B cell (primary cell): ENCODE results near the gene MAMLD1. TPM values are rescaled to one million over a fixed set of nuclear protein-coding genes. Genes with fewer than 3 reads are reported as not detected.

Experiments used
- ATAC-seq: fragments of 200-7000 bp; cut with Tn5 transposase; one replicate; pipeline ENCODE4 v1.10.0; 2021; ENCODE audit warnings: low read depth, mild to moderate bottlenecking, moderate number of reproducible peaks, moderate library complexity
- CTCF ChIA-PET: fragments of 350-600 bp; sonication (Branson Sonifier 250); formaldehyde crosslinking; loops from one replicate; lab custom pipeline; 2021; ENCODE audit warnings: antibody characterized with exemption, inconsistent platforms; lab: Charles Lee
- POLR2A ChIA-PET: fragments of 350-600 bp; sonication (Branson Sonifier 250); formaldehyde crosslinking; loops from one replicate; lab custom pipeline; 2021; ENCODE audit warnings: antibody characterized with exemption; lab: Charles Lee
- DNase-seq: peaks from one replicate; pipeline ENCODE4 v3.0.0; 2013
- H2AFZ ChIP-seq: 2 replicates; pipeline ENCODE4 v1.6.1; 2012; ENCODE audit warnings: mild to moderate bottlenecking, low read depth, low read length; ENCODE audit not compliant: insufficient read depth, poor library complexity, severe bottlenecking
- H3K27ac ChIP-seq, 2 donors: 1 replicate in 1 of 2; 2 replicates in 1 of 2; pipeline ENCODE4 v1.5.1; 2012 to 2013; ENCODE audit warnings: low read length in 2 of 2, mild to moderate bottlenecking in 2 of 2, moderate library complexity in 1 of 2
- H3K27me3 ChIP-seq, 4 experiments: fragments of 200-600 bp in 1 of 4; sonication (generic) in 1 of 4; replicated peaks in 1 of 4; 1 replicate in 2 of 4; 2 replicates in 2 of 4; pipeline versions ENCODE4 v1.6.1 to v1.7.0; 2013 to 2016; ENCODE audit warnings: low read length in 3 of 4, mild to moderate bottlenecking in 2 of 4, mixed read lengths in 1 of 4, moderate library complexity in 1 of 4; ENCODE audit not compliant: insufficient read depth in 4 of 4, control insufficient read depth in 3 of 4; ENCODE audit errors: control extremely low read depth in 1 of 4
- H3K36me3 ChIP-seq, 2 experiments: replicated peaks in 1 of 2; 1 replicate in 1 of 2; 2 replicates in 1 of 2; pipeline versions ENCODE4 v1.6.1 to v1.7.1; 2013; ENCODE audit warnings: low read length in 1 of 2; ENCODE audit not compliant: insufficient read depth in 2 of 2, control insufficient read depth in 1 of 2; ENCODE audit errors: control extremely low read depth in 1 of 2, extremely low read depth in 1 of 2
- H3K4me1 ChIP-seq, 2 donors: fragments of 200-600 bp in 1 of 2; sonication (generic) in 1 of 2; 1 replicate in 1 of 2; 2 replicates in 1 of 2; pipeline versions ENCODE4 v1.5.1 to v1.6.1; 2013 to 2017; ENCODE audit warnings: low read length in 2 of 2; ENCODE audit not compliant: control insufficient read depth in 2 of 2, insufficient read depth in 2 of 2
- H3K4me2 ChIP-seq: replicated peaks from 2 replicates; pipeline ENCODE3; 2012; ENCODE audit warnings: mild to moderate bottlenecking, low read depth, low read length; ENCODE audit not compliant: poor library complexity, severe bottlenecking
- H3K4me3 ChIP-seq, 5 experiments: fragments of 200-600 bp in 1 of 5; sonication (generic) in 1 of 5; 1 replicate in 3 of 5; 2 replicates in 2 of 5; pipeline versions ENCODE4 v1.5.1 to v1.7.0; 2011 to 2016; ENCODE audit warnings: low read length in 4 of 5, mild to moderate bottlenecking in 4 of 5, low read depth in 2 of 5, control low read depth in 1 of 5, moderate library complexity in 1 of 5; ENCODE audit not compliant: insufficient read depth in 1 of 5; ENCODE audit errors: control extremely low read depth in 1 of 5, extremely low read depth in 1 of 5
- H3K79me2 ChIP-seq: fragments of 200-600 bp; sonication (generic); one replicate; pipeline ENCODE4 v1.6.0; 2016; ENCODE audit warnings: low read length; ENCODE audit not compliant: control insufficient read depth, insufficient read depth
- H3K9ac ChIP-seq: fragments of 200-600 bp; sonication (generic); 2 replicates; pipeline ENCODE4 v1.6.1; 2017; ENCODE audit warnings: mild to moderate bottlenecking, low read length, moderate library complexity
- H3K9me3 ChIP-seq, 3 donors: one replicate each; pipeline versions ENCODE4 v1.6.1 to v1.7.1; 2013; ENCODE audit warnings: low read length in 2 of 3; ENCODE audit not compliant: control insufficient read depth in 2 of 3, insufficient read depth in 1 of 3; ENCODE audit errors: control extremely low read depth in 1 of 3
- H4K20me1 ChIP-seq: 2 replicates; pipeline ENCODE4 v1.6.0; 2012; ENCODE audit warnings: mild to moderate bottlenecking, low read length; ENCODE audit not compliant: insufficient read depth, control insufficient read depth, poor library complexity, severe bottlenecking
- H3K27ac Mint-ChIP-seq: one replicate; pipeline ENCODE4 v1.8.0; 2021; ENCODE audit warnings: mixed read lengths
- H3K27me3 Mint-ChIP-seq: one replicate; pipeline ENCODE4 v1.8.0; 2021; ENCODE audit warnings: mixed read lengths
- H3K4me1 Mint-ChIP-seq: one replicate; pipeline ENCODE4 v1.8.0; 2021; ENCODE audit warnings: mixed read lengths
- H3K4me3 Mint-ChIP-seq: one replicate; pipeline ENCODE4 v1.8.0; 2021; ENCODE audit warnings: mixed read lengths
- H3K9me3 Mint-ChIP-seq: one replicate; pipeline ENCODE4 v1.8.0; 2022; ENCODE audit warnings: mixed read lengths; ENCODE audit not compliant: insufficient read depth
- EZH2 ChIP-seq: IDR thresholded peaks from 2 replicates; pipeline ENCODE4 v1.6.1; 2012; ENCODE audit warnings: borderline replicate concordance, low read depth, mild to moderate bottlenecking, moderate library complexity, low read length; ENCODE audit not compliant: insufficient read depth, poor library complexity, severe bottlenecking
- WGBS: methylation state at CpG from one replicate; pipeline ENCODE4 v1.1.5; 2013; ENCODE audit warnings: missing lambda C conversion rate; ENCODE audit not compliant: insufficient coverage; 5-methylcytosine and 5-hydroxymethylcytosine counted together
- intact Hi-C: fragments of 100-400 bp; cut with micrococcal nuclease; formaldehyde crosslinking; loops from one replicate; pipeline ENCODE4 v1.10.0; 2022
- polyA plus RNA-seq: library from polyadenylated mRNA; depleted of rRNA; stranded (reverse); fragments of >200 nt; gene quantifications from 2 replicates; pipeline ENCODE4 v1.2.3, GENCODE V29; 2012
- total RNA-seq, 2 donors: library from RNA; stranded (reverse); fragments of 120-200 nt in 1 of 2; gene quantifications; 1 replicate in 1 of 2; 2 replicates in 1 of 2; pipeline versions ENCODE4 v1.2.3 to v1.2.4, GENCODE V29; 2013 to 2022
- TF ChIP-seq, protein P1 (sequence below): fragments of 200-600 bp; IDR thresholded peaks from one replicate; pipeline ENCODE4 v1.8.0; 2022; ENCODE audit warnings: antibody characterized with exemption, mild to moderate bottlenecking

Gene MAMLD1
- total and polyA plus RNA-seq, 2 donors (not counting 1 experiment from before 2014, with no cell fraction given), result 1.4 to 1.9 TPM

- Histone ChIP-seq H3K36me3 (no peaks in the 10 kb centered on the region), H3K9me3 (no peaks in the 10 kb centered on the region), H3K27ac (no peak overlapping the region), H3K79me2 (no peaks in the 10 kb centered on the region), H3K4me3 (no peak overlapping the region), H3K4me2 (no peak overlapping the region), H3K9ac (no peak overlapping the region), H4K20me1 (no peaks in the 10 kb centered on the region), H2AFZ (no peak overlapping the region), H3K27me3 (no peaks in the 10 kb centered on the region), H3K4me1 (peaks cover 28 to 36% of the 10 kb centered on the region in 2 donors)
- ATAC-seq, result no peak
- no peak overlapping the region for H3K27ac Mint-ChIP-seq
- H3K27me3 Mint-ChIP-seq, result no peaks in the 10 kb centered on the region
- POLR2A ChIA-PET, result no interaction called here
- no peak for DNase-seq
- CTCF ChIA-PET, result interaction anchor here (1.3 kb wide), 1 partner anchor 10 kb away, joined by 3 read pairs; no protein-coding TSS in a partner anchor
- no peak overlapping the region for H3K4me3 Mint-ChIP-seq
- TF ChIP-seq EZH2, result no peak
- TF ChIP-seq, protein P1, sequence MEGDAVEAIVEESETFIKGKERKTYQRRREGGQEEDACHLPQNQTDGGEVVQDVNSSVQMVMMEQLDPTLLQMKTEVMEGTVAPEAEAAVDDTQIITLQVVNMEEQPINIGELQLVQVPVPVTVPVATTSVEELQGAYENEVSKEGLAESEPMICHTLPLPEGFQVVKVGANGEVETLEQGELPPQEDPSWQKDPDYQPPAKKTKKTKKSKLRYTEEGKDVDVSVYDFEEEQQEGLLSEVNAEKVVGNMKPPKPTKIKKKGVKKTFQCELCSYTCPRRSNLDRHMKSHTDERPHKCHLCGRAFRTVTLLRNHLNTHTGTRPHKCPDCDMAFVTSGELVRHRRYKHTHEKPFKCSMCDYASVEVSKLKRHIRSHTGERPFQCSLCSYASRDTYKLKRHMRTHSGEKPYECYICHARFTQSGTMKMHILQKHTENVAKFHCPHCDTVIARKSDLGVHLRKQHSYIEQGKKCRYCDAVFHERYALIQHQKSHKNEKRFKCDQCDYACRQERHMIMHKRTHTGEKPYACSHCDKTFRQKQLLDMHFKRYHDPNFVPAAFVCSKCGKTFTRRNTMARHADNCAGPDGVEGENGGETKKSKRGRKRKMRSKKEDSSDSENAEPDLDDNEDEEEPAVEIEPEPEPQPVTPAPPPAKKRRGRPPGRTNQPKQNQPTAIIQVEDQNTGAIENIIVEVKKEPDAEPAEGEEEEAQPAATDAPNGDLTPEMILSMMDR, result no peak
- WGBS, result 83% methylated on average over 1 of the region's 6 CpGs
- intact Hi-C loops, result loop anchor here (5.0 kb wide), 1 partner anchor 114 kb away; the partner anchor contains the start of gene MAMLD1
- H3K9me3 Mint-ChIP-seq, result no peaks in the 10 kb centered on the region
- peaks cover 38% of the 10 kb centered on the region for H3K4me1 Mint-ChIP-seq
Measured at GRCh38 chrX:150476164-150476699, 113.1 kb downstream of the MAMLD1 start.

- no peak overlapping the region for H3K4me3 ChIP-seq
- WGBS, result 0% methylated on average over 3 of the region's 10 CpGs
- peak overlapping the region; percentile 66 for H3K4me3 Mint-ChIP-seq
Measured at GRCh38 chrX:150477371-150477770, 114.3 kb downstream of the MAMLD1 start.

More at GRCh38 chrX:150477371-150477770, 114.3 kb downstream of the MAMLD1 start:
- ATAC-seq, result no peak
- Histone ChIP-seq H4K20me1 (no peaks in the 10 kb centered on the region), H3K9ac (no peak overlapping the region), H3K79me2 (no peaks in the 10 kb centered on the region), H3K4me2 (peak overlapping the region; percentile 48), H3K4me1 (peaks cover 28 to 36% of the 10 kb centered on the region in 2 donors), H3K27ac (no peak overlapping the region), H2AFZ (no peak overlapping the region), H3K27me3 (no peaks in the 10 kb centered on the region), H3K9me3 (no peaks in the 10 kb centered on the region), H3K36me3 (no peaks in the 10 kb centered on the region)
- TF ChIP-seq, protein P1, result no peak
- no peak for TF ChIP-seq EZH2
- intact Hi-C loops, result loop anchor here (5.0 kb wide), 1 partner anchor 115 kb away; the partner anchor contains the start of gene MAMLD1
- POLR2A ChIA-PET, result no interaction called here
- DNase-seq, result peak; percentile 16
- Mint-ChIP-seq H3K27me3 (no peaks in the 10 kb centered on the region), H3K4me1 (peaks cover 38% of the 10 kb centered on the region), H3K9me3 (no peaks in the 10 kb centered on the region), H3K27ac (no peak overlapping the region)
- CTCF ChIA-PET, result interaction anchor here (1.3 kb wide), 1 partner anchor 9 kb away, joined by 3 read pairs; no protein-coding TSS in a partner anchor
